Measurements from ENCODE around the gene ASCL2. TPM values are rescaled to one million over a fixed set of nuclear protein-coding genes. Genes with fewer than 3 reads are reported as not detected.

Gene ASCL2
- total RNA-seq, 4 donors from 2014 or later, result 21.9 to 43.6 (median 29.3) TPM

DNA sequence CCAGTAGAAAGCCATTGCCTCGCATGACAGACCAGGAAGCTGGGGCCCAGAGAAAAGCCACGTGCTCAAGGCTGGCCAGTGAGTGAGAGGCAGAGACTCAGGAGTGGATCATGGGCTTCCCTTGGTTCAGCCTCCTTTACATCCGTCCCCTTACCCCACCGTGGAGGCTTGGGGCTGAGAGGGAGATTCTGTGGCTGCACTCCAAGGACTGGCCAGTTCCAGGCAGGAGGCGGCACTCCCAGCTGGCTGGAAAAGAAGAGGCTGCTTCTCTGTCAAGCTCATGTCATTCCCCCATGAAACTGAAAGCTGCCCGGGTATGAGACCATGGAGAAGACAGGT, 6.6 kb upstream of the ASCL2 start:
- no peak overlapping the region for H3K4me3 ChIP-seq (ENCODE audit: low read depth, poor library complexity, severe bottlenecking)
- 48 to 74% methylated on average over 6 of the region's 6 CpGs for WGBS, 2 donors
- intact Hi-C loops (cut with DNase I; ENCODE audit: low total_unique reads), result no loop called here
- peak in 1 of 2 donors; percentile 26 for DNase-seq (ENCODE audit: low spot score in 2 of 2)
- TF ChIP-seq, protein P1, sequence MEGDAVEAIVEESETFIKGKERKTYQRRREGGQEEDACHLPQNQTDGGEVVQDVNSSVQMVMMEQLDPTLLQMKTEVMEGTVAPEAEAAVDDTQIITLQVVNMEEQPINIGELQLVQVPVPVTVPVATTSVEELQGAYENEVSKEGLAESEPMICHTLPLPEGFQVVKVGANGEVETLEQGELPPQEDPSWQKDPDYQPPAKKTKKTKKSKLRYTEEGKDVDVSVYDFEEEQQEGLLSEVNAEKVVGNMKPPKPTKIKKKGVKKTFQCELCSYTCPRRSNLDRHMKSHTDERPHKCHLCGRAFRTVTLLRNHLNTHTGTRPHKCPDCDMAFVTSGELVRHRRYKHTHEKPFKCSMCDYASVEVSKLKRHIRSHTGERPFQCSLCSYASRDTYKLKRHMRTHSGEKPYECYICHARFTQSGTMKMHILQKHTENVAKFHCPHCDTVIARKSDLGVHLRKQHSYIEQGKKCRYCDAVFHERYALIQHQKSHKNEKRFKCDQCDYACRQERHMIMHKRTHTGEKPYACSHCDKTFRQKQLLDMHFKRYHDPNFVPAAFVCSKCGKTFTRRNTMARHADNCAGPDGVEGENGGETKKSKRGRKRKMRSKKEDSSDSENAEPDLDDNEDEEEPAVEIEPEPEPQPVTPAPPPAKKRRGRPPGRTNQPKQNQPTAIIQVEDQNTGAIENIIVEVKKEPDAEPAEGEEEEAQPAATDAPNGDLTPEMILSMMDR (IDR thresholded peaks at IDR 0.05), result no peak
- no peak for TF ChIP-seq POLR2A (IDR thresholded peaks at IDR 0.05)

DNA sequence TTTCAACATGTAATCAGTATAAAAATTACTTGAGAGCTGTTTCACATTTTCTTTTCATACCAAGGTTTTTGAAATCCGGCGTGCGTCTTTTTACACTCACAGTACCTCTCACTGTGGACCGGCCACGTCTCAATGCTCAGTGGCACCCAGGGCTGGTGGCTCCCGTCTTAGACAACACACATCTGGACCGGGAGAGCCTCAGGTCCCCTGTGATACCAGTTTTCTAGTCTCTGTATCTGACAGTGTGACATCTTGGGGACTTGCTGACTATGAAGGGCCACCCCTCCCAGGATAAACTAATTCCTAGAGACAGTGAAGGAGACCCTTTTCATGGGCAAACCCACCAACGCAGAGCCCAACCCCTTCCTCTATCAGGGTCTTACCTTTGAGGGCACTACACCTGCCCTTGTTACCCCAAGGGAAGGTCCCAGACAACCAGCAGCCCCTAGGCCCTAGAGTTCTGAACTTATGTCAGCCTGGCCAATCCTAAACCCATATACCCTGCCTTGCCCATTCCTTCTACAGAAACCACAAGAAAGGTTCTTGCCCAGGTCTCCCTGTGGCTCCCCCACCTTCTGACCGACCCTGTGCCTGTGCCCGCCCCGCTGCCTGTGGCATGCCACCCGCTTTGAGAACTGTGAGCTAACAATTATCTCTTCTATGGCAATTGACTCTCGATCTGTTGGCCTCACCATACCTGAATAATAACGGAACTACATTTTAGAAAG, 6.1 kb upstream of the ASCL2 start:
- TF ChIP-seq, protein P1 (IDR thresholded peaks at IDR 0.05), result no peak
- TF ChIP-seq POLR2A (IDR thresholded peaks at IDR 0.05), result no peak
- DNase-seq (ENCODE audit: low spot score in 2 of 2), result peak in 1 of 2 donors; percentile 18

DNA sequence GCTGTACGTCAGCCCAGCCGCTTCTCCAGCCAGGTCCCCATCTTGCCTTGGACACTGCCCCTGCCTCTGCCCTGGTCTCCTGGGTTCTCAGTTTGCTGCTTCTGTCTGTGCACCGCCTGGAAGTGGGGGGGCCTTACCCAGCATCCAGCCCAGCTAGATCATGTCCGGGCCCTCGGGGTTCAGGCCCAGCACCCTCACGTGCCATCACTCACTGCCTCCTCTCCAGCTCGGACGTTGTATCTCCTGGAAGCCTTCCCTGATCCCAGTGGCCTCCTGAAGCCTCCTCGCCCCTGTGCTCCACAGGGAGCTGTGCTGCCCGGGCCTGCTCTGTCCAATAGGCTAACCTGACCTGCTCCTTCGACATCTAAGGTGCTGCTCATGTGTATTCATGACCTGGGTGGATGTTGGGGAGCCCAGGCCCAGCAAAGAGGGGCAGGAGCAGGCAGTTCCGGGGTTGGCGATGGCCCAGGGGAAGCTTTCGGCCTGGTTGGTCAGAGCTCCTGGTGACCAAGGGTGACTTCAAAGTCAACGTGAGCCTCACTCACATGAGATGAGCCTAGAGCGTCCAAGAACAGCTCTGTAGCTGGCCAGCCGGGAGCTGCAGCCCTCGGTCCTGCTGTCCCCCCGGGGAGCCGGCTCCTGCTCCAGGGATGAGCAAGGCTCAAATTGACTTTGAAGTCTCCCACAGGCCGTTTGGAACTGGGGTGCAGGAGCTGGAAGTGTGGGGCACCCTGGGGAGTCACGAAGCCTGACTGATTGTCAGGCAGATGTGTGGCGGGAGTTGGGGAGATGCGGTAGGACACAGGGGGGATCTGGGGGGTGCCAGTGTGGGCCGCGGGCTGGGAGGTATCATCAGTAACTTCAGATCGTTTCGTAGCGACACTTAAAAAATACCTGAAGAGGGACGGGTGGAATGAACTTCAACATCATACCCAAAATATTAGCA, 5.2 kb upstream of the ASCL2 start:
- WGBS, 2 donors, result 91 to 92% methylated on average over 25 to 30 of the region's 30 CpGs
- intact Hi-C loops (cut with DNase I; ENCODE audit: low total_unique reads), result no loop called here
- H3K4me3 ChIP-seq (ENCODE audit: low read depth, poor library complexity, severe bottlenecking), result no peak overlapping the region
- no peak for TF ChIP-seq POLR2A (IDR thresholded peaks at IDR 0.05)
- TF ChIP-seq, protein P1 (IDR thresholded peaks at IDR 0.05), result no peak
- DNase-seq (ENCODE audit: low spot score in 2 of 2), result peak; percentile 12 to 84

More for the DNA sequence above, 6.1 kb upstream of the ASCL2 start:
- H3K4me3 ChIP-seq (ENCODE audit: low read depth, poor library complexity, severe bottlenecking), result no peak overlapping the region
- WGBS, 2 donors, result 86 to 95% methylated on average over 14 of the region's 14 CpGs
- intact Hi-C loops (cut with DNase I; ENCODE audit: low total_unique reads), result no loop called here

DNA sequence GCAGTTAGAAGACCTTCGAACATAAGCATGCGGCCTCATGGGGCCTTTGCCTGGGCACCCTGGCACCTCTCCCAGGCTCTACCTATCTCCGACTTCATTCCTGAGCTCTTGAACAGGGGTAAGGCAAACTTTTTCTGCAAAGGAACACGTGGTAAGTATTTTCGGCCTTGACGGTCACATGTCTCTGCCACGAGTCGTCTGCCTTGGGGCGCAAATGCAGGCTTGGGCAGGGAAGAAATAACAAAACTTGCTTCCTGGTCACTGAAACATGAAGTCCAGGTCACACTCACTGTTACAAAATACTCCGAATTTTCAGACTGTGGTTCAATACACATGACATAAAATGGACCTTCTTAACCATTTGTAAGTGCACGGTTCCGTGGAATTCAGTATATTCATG, 3.4 kb upstream of the ASCL2 start:
- 73 to 81% methylated on average over 12 of the region's 12 CpGs for whole genome bisulfite sequencing, 2 donors
- peak in 1 of 2 donors; percentile 67 for DNase-seq (ENCODE audit: low spot score in 2 of 2)
- no peak overlapping the region for H3K4me3 ChIP-seq (ENCODE audit: low read depth, poor library complexity, severe bottlenecking)
- intact Hi-C loops (cut with DNase I; ENCODE audit: low total_unique reads), result no loop called here
- TF ChIP-seq POLR2A (IDR thresholded peaks at IDR 0.05), result no peak
- TF ChIP-seq, protein P1 (IDR thresholded peaks at IDR 0.05), result no peak

DNA sequence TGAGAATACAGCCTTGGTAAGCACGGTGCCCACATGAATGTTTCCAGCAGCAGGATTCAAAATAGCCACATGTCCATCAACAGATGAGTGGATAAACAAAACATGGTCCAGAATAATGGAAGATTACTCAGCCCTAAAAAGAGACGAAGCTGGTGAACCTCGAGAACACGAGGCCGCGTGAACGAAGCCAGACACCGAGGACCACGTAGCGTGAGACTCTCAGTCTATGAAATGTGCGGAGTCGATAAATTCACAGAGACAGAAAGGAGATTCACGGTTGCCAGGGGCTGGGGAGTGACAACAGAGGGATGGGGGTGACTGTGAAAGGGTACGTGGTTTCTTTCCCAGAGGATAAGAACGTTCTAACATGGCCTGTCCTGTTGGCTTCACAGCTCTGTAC, 2.9 kb upstream of the ASCL2 start:
- peak in 1 of 2 donors; percentile 62 for DNase-seq (ENCODE audit: low spot score in 2 of 2)
- H3K4me3 ChIP-seq (ENCODE audit: low read depth, poor library complexity, severe bottlenecking), result no peak overlapping the region
- TF ChIP-seq, protein P1 (IDR thresholded peaks at IDR 0.05), result no peak
- no peak for TF ChIP-seq POLR2A (IDR thresholded peaks at IDR 0.05)
- intact Hi-C loops (cut with DNase I; ENCODE audit: low total_unique reads), result no loop called here
- 87 to 94% methylated on average over 15 of the region's 15 CpGs for WGBS, 2 donors
